ENCODE data around the gene IMPDH1.

IMPDH1 gene

GRCh38 chr7:128350708-128351295 is 59.0 kb downstream of the IMPDH1 start:
- peaks cover 7% of the 10 kb centered on the region for H3K4me1 Mint-ChIP-seq
- no peaks in the 10 kb centered on the region for H3K9me3 Mint-ChIP-seq
- no peaks in the 10 kb centered on the region for H3K36me3 Mint-ChIP-seq
- peaks cover 19% of the 10 kb centered on the region for H3K27me3 Mint-ChIP-seq
- H3K27ac Mint-ChIP-seq = no peak overlapping the region
- H3K4me3 Mint-ChIP-seq = peak overlapping the region; percentile 51

DNA sequence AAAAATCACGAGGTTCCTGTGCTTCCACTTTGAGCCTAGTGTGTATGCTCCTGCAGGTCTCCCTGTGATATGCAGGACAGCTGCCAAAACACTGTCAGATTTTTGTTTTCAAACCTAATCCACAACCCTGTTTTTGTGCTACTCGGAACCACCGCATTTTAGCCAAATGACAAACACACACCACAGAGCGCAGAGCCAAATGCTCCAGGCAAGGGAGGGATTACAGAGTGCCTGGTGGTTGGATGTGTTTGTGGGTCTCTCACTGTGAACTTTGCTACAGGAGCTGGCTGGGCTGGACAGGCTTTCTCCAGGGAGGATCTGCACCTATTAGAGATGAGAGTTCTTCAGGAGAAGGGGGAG is 60.3 kb downstream of the IMPDH1 start:
- H3K4me3 Mint-ChIP-seq = no peak overlapping the region
- H3K9me3 Mint-ChIP-seq = no peaks in the 10 kb centered on the region
- no peak overlapping the region for H3K27ac Mint-ChIP-seq
- no peaks in the 10 kb centered on the region for H3K36me3 Mint-ChIP-seq
- peaks cover 7% of the 10 kb centered on the region for H3K4me1 Mint-ChIP-seq
- peaks cover 15% of the 10 kb centered on the region for H3K27me3 Mint-ChIP-seq

GRCh38 chr7:128347647-128348097 is 62.1 kb downstream of the IMPDH1 start:
- H3K27me3 Mint-ChIP-seq = peaks cover 4% of the 10 kb centered on the region
- no peak overlapping the region for H3K4me3 Mint-ChIP-seq
- H3K27ac Mint-ChIP-seq = no peak overlapping the region
- peaks cover under 1% of the 10 kb centered on the region for H3K36me3 Mint-ChIP-seq
- no peaks in the 10 kb centered on the region for H3K9me3 Mint-ChIP-seq
- peaks cover 5% of the 10 kb centered on the region for H3K4me1 Mint-ChIP-seq

GRCh38 chr7:128344431-128344774 is 65.4 kb downstream of the IMPDH1 start:
- Mint-ChIP-seq H3K4me1 (peaks cover 33% of the 10 kb centered on the region), H3K4me3 (no peak overlapping the region), H3K27ac (no peak overlapping the region), H3K27me3 (peaks cover 2% of the 10 kb centered on the region), H3K9me3 (no peaks in the 10 kb centered on the region), H3K36me3 (peaks cover 4% of the 10 kb centered on the region)

DNA sequence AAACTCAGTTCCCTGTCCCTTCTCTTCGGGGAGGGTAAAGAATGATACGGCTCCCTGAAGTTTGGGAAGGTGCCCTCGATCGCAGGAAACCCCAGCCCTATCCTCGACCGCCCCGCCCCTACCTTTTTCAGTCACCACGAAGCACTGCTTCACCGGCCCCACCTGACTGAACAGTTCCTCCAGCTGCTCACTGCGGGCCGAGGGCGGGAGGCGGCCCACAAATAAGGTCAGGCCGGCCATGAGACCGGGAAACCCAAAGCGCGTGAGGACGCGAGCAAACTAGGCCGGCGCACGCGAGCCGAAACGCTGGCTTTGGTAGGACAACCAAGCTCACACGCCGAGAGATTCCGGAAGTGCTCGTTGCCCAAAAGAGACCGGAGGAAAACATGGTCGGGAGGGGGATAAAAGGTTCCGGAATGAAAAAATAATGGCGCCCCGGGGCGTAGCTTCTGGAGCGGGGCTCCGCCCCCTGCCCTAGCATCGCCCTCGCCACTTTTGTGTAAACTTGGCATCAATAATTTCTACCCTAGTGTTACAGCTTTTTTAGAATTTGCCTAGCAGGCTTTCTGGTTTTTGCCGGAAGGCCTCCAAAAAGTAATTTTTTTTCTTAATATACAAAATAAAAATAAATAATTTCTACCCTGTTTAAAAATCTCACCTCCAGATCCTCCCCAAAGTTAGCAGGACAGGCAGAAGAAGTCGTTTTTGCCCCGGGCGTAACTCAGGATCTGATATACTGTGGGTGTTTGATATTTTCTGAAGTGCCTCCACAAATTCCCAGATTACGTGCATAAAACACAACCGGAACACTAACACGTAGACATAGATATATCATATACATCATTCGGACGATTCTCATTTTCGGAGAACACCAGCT is 66.0 kb downstream of the IMPDH1 start, which contains the start of gene RBM28:
RBM28 (minus strand) TSS at position 355 of the 877 bp plus-strand sequence; CDS start at position 240, 115 bp downstream.
- Mint-ChIP-seq H3K4me1 (peaks cover 33% of the 10 kb centered on the region), H3K27me3 (peaks cover 2% of the 10 kb centered on the region), H3K9me3 (no peaks in the 10 kb centered on the region), H3K4me3 (peak within 1 kb of the TSS; percentile 98), H3K36me3 (peaks cover 6% of the 10 kb centered on the region), H3K27ac (peak within 1 kb of the TSS; percentile 97)
